GM20431 (cell line): ENCODE results near the gene GBP1.
"Not testable (repeated sequence)": the region's sequence is repeated elsewhere in the genome, so short reads cannot be mapped to it uniquely, and the experiment has no call there.

ENCODE experiments used
- in situ Hi-C: fragments of 300-500 bp; cut with MseI, MboI; formaldehyde crosslinking; loops from one replicate; pipeline ENCODE4 v1.15.0; 2020; ENCODE audit warnings: low sequenced_read_pairs; ENCODE audit not compliant: unreplicated experiment

Gene GBP1, protein sequence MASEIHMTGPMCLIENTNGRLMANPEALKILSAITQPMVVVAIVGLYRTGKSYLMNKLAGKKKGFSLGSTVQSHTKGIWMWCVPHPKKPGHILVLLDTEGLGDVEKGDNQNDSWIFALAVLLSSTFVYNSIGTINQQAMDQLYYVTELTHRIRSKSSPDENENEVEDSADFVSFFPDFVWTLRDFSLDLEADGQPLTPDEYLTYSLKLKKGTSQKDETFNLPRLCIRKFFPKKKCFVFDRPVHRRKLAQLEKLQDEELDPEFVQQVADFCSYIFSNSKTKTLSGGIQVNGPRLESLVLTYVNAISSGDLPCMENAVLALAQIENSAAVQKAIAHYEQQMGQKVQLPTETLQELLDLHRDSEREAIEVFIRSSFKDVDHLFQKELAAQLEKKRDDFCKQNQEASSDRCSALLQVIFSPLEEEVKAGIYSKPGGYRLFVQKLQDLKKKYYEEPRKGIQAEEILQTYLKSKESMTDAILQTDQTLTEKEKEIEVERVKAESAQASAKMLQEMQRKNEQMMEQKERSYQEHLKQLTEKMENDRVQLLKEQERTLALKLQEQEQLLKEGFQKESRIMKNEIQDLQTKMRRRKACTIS

DNA sequence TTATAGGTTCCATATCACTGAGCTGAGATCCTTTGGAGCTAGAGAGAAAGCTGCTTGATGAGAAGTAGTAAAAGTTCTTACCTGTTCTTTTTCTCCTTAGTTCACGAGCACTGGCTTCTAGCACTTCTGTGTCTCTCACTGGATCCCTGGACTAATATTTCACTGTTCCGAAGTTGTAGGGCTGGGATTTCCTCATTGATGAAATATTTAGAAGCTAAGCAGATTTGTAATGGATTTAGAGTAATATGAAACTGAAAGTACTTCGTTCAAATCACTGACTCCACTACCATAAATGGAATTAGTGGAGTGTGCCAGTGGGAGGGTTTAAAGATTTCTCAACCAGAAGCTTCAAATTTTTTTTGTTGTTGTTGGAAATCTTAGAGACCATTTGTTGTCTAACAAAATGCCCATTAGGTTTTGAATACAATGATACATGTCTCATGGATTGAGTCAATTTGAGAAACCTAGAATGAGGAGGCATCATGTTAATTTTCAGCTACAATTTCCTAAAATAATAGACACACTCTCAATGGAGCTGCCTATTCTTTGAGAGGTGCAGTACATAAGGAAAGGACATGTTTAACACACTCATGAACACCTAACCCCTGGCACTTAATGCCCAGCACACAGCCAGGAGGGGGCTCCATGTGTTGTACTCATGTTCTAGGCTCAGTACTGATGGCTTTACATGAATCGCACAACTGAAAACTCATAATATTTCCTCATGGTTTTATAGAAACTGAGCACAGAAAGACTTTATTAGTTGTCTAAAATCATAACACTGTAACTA, at the start of gene GBP1:
TSS of gene GBP1 (minus strand) at position 130 of the 790 bp plus-strand sequence. CDS start 1,974 bp downstream, outside the sequence.
- in situ Hi-C loops, result no loop called here

- in situ Hi-C loops, result no loop called here
Observed at GRCh38 chr1:89114662-89115061, 49.7 kb upstream of the GBP1 start.

DNA sequence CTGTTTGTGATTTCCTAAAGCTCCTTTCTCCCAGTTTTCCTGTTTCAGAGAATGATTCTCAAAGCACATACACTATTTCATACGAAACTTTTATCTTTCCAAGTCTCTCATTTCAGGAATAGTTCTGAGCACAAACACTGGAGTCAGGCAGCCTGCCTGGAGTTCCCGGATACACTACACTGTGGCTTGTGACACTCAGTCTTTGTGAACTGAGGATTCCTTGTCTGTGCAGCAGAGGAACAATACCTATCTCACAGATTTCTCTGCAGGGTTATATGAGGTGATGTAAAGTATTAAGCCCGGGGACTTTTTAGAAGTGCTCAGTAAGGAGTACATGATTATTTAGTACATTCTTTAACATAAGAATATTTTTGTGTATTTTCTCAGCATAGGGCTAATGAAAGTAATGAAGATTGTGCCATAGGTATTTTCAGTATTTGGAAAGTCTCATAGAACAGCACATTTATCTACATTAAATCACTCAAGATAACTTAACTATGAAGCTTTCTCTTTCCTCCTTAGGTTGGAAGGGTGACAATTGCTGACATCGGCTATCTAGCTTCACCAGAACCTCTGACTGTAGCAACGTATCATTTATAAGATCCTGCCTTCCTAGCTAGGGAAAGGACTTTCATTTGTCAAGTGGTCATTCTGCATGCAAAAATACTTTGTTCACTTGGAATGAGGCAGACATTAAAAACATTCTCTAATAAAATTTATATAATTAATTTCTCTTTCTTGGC, 48.0 kb upstream of the GBP1 start:
- in situ Hi-C loops, result no loop called here

GRCh38 chr1:89104687-89105086, 39.7 kb upstream of the GBP1 start:
- in situ Hi-C loops, result no loop called here

DNA sequence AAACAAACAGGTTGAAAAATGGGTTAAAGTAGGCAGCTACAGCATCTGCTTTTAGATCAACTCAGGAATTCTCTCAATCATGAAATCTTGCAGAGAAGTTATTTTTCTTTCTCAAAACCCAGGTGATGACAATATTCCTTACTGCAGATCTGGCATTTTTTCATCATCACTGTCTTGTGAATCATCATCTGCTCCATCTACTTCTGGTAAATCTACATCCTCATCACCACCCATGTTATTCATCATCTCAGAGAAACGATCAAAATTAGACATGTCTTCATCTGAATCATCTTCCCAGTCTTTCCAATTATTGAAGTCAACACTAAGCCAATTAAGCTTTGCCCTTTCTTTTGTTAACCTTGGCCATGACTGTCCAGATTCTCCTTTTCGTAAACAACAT, 39.1 kb upstream of the GBP1 start:
- in situ Hi-C loops, result no loop called here

- in situ Hi-C loops, result no loop called here
Observed at GRCh38 chr1:89102021-89102420, 37.0 kb upstream of the GBP1 start.

DNA sequence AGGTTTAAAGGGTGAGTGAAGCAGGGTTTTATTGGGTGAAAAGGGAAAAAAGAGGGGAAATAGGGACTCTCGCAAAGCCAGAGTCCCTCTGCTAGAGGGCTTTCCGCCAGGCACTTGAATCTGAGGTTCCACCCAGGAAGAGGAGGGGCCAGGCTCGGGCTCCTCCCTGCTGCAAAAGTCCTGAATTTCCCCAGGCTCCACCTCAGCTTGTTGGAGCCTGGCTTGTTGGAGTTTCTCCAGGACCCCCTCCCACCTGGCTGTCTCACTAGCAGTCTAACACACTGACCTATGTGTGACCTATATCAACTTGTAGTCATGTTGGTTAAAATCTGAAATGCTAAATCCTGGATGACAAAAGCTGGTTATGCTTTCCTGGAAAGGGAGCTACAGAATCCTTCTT, 35.4 kb upstream of the GBP1 start:
- in situ Hi-C loops, result no loop called here

DNA sequence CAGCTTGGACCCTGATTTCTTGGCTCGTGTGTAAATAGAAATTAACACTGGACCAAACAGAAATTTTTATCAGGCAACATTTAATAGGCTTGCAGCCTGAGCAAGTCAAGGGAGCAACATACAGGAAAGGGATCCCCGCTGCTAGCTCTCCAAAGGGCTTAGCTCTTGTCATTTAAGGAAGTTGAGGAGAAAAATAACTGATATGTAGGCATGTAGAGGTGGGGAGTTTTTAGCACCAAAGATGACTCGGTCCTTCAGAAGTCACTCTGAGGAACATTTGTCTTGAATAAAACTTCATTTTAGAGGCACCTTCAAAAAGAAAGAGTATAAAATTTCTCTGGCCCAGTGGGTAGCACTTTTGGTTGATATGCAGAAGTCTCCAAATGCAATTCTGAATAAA, 33.8 kb upstream of the GBP1 start:
- in situ Hi-C loops, result no loop called here

DNA sequence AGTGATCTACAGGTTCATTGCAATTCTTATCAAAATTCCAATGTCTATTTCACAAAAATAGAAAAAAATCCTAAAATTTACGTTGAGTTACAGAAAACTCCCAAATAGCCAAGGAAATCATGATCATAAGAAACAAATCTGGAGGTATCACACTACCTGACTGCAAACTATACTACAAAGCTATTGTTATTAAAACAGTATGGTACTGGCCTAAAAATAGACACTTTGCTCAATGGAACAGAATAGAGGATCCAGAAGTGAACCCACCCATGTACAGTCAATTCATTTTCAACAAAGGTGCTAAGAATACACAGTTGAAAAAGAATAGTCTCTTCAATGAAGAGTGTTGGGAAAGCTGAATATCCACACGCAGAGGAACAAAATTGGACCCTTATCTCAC, 30.7 kb upstream of the GBP1 start:
- in situ Hi-C loops, result no loop called here

- in situ Hi-C loops, result no loop called here
Observed at GRCh38 chr1:89089962-89090361, 25.0 kb upstream of the GBP1 start.

GRCh38 chr1:89088572-89088971, 23.6 kb upstream of the GBP1 start:
- in situ Hi-C loops, result no loop called here

DNA sequence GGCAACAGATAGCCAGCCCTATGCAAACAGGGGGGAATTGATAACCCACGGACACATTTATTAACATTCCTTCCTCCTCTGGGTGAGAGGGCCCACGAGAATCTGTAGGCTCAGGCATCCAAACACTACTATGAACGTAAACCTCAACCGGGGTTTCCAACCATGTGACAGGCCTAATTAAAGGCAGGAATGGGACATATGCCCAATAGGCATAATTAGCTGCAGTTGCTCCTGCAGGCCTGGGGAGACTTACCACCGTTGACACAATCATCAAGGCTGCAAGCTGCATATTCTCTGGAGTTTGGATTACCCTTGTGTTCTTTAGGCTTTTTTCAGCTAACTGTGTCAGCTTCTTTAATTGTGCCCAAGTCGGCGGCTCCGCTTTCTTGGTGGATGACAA, 22.2 kb upstream of the GBP1 start:
- in situ Hi-C loops, result no loop called here

DNA sequence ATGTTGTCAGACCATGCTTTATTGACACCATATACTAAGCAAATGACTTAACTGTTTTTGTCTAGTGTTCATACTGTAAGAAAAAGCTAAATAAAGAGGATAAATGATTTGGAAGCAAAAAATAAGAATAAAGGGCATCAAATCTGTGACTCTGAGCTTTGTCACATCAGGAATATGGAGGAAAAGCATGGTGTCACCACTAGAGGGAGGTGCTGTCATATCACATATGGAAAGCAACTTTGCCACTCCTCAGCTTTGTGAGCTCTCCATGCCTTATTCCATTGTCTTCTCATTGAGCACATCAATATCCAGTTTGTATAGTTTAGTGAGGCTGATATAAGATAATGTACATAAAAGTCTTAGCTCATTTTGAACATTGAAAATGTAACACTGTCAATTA, 20.8 kb upstream of the GBP1 start:
- in situ Hi-C loops, result no loop called here

GRCh38 chr1:89081005-89081404, 16.0 kb upstream of the GBP1 start:
- in situ Hi-C loops, result no loop called here

DNA sequence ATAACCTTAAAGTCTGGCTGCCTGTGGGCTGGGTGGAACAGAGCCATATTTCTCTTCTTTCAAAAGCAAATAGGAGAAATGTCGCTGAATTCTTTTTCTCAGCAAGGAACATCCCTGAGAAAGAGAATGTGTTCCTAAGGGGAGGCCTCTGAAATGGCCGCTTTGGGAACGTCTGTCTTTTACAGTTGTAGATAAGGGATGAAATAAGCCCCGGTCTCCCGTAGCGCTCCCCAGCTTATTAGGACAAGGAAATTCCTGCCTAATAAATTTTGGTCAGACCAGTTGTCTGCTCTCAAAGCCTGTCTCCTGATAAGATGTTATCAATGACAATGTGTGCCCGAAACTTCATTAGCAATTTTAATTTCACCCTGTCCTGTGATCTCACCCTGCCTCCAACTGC, 15.1 kb upstream of the GBP1 start:
- in situ Hi-C loops, result not testable (repeated sequence)

- in situ Hi-C loops, result not testable (repeated sequence)
Observed at GRCh38 chr1:89072466-89073065, 7.6 kb upstream of the GBP1 start.

- in situ Hi-C loops, result no loop called here
Observed at GRCh38 chr1:89070509-89070908, 5.5 kb upstream of the GBP1 start.

DNA sequence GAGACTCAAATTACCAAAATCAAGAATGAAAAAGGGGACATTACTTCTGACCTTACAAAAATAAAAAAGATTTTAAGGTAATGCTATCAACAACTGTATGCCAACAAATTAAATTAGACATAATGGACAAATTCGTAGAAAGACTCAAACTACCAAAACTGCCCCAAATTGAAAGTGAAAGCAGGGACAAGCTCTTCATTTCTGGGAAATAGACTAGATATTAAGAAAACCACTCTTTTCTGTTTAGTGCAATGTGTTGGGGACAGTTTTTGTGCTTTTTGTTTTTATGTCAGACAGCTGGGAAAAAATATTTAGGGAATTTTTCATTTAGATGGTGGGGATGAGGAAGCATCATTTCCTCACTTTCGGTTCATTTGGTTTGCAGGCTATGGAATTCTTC, 4.9 kb upstream of the GBP1 start:
- in situ Hi-C loops, result no loop called here

GRCh38 chr1:89068291-89068690, 3.3 kb upstream of the GBP1 start:
- in situ Hi-C loops, result no loop called here

DNA sequence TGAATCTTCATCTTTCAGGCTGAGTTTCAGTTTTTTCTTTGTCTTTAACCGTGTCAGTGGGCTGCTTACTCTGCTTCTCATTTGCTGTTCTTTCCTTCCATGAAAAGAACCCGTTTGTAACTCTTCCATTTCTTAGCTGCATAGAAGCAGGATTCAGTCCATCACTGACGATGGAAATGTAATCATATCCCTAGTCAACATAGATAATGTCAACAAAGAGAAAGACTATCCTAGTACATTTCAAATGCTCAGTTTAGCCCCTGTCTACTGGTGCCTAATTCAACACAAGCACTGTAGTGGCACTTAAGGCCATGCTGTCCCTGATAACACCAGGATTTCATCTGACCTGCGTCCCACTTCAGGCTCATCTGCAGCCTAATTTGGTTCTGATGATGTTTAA, 376 bp downstream of the GBP1 start:
- in situ Hi-C loops, result no loop called here
